Measurements from ENCODE around the gene TLR10.

The TLR10 gene

GRCh38 chr4:38759790-38760122 is 23.0 kb downstream of the TLR10 start:
- DNase-seq = no peak

- peak; percentile 61 to 65 for DNase-seq
Measured at GRCh38 chr4:38759113-38759789, 23.5 kb downstream of the TLR10 start.

- no peak for DNase-seq
Measured at GRCh38 chr4:38757945-38758600, 24.7 kb downstream of the TLR10 start.

GRCh38 chr4:38752941-38753806 is 29.6 kb downstream of the TLR10 start:
- no peak for DNase-seq

- DNase-seq = no peak
Measured at GRCh38 chr4:38752372-38752940, 30.3 kb downstream of the TLR10 start.

GRCh38 chr4:38751341-38752010 is 31.3 kb downstream of the TLR10 start:
- no peak for DNase-seq

DNA sequence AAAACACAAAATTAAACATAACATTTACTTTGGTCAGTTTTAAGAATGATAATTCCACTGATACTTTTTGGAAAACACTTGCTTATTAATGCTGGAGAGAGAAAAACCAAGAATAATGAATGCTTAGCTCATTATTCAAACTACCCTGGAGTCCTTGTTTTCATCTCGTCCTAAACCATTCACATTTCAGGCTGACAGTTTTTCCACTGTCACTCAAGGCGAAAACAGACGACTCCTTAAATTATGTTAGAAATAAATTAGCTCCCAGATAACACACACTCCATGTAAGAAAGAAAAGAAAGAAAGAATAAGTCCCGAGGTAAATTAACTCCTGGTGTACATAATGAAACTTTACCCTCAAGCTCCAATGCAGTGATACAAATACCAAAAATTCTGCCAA is 33.5 kb downstream of the TLR10 start:
- no peak for DNase-seq

DNA sequence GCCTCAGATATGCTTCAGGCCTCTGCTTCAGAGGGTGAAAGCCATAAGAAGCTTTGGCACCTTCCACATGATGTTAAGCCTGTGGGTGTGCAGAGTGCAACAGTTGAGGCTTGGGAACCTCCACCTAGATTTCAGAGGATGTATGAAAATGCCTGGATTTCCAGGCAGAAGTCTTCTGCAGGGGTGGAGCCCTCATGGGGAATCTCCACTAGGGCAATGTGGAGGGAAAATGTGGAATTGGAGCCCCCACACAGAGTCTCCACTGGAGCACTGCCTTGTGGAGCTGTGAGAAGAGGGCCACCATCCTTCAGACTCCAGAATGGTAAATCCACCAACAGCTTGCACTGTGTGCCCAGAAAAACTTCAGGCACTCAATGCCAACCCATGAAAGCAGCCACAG is 35.2 kb downstream of the TLR10 start:
- no peak for DNase-seq

GRCh38 chr4:38745881-38746280 is 36.9 kb downstream of the TLR10 start:
- no peak for DNase-seq

- DNase-seq = peak; percentile 43 to 55
Measured at GRCh38 chr4:38743866-38744265, 38.9 kb downstream of the TLR10 start.

DNA sequence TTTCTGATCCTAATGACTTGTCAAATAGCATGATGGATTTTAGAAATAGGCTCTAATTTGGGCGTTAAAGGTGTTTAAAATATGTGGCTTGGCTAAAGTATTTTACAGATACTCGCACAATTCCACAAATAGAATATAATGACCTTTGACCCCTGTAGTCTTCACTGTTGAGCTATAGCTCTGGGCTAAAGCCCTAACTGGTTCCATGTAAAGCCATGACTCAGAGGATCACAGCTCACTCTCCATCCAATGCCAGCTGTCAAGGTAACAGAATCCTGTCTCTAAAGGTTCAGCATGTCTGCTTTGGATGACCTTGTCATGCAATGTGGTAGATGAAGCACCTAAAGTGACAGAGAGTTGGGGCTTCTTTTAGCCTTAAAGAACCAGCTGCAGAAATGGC is 42.5 kb downstream of the TLR10 start:
- no peak for DNase-seq

- no peak for DNase-seq
Measured at GRCh38 chr4:38738940-38739803, 43.6 kb downstream of the TLR10 start.

GRCh38 chr4:38735870-38736269 is 46.9 kb downstream of the TLR10 start:
- DNase-seq = no peak

- DNase-seq = no peak
Measured at GRCh38 chr4:38734911-38735310, 47.9 kb downstream of the TLR10 start.

DNA sequence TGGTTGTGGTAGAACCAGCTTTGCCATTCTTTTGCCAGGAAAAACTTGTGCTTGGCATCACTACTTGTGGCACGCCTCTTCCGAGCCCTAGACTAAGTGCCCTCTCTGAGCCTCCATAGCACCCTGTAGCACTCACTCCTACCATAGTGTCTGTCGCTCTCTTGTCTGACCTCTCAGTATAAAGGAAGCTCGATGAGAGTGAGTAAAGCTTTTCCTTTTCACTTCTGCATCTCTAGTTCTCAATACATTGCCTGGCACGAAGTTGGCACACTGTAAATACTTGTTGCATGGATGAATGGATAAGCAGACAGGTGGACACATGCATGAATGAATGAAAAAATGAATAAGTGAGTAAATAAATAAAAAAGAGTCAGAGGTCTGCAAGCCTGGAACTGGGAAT is 48.3 kb downstream of the TLR10 start:
- no peak for DNase-seq

- no peak for DNase-seq
Measured at GRCh38 chr4:38733663-38734062, 49.1 kb downstream of the TLR10 start.

- peak; percentile 71 to 83 for DNase-seq
Measured at GRCh38 chr4:38730830-38731646, 51.8 kb downstream of the TLR10 start.

DNA sequence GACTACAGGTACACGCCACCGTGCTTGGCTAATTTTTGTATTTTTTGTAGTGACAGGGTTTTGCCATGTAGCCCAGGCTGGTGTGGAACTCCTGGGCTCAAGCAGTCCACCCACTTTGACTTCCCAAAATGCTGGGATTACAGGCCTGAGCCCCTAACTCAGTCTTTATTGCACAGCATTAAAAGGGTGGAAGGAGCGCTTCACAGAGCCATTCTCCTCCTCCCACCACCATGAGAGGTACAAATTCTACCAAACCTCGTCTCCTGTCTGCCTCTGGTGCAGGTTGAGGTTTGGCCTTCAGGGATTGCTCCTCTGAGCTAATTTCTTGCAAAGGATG is 52.3 kb downstream of the TLR10 start:
- no peak for DNase-seq

- DNase-seq = no peak
Measured at GRCh38 chr4:38728631-38729141, 54.1 kb downstream of the TLR10 start.

DNA sequence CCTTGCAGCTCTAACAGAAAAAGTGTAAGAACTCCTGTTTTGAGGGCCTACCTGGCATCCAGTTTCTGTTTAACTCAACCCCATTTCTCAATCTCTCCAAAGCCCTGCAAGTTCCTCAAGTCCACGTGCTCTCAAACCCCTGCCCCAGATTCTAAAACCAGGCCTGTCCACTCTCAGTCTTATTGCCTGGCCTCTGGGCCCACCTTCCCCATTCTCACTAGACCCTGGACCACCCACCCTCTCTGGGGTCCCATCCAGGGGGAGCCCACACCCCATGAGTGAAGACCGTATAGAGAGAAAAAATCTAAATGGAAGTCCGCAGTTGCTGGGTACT is 58.3 kb downstream of the TLR10 start:
- no peak for DNase-seq

All from Kasumi-1 (cell line).